PC-9 (cell line): ENCODE data around the gene CKAP2L.

Experiments used
- CTCF ChIP-seq: fragments of 200-600 bp; sonication (generic); conservative IDR thresholded peaks from 2 replicates; pipeline ENCODE4 v1.6.1; 2017; ENCODE audit warnings: mixed run types, antibody characterized with exemption, mild to moderate bottlenecking, moderate library complexity
- EZH2 ChIP-seq: fragments of 200-600 bp; sonication (generic); IDR thresholded peaks from 2 replicates; pipeline ENCODE4 v1.8.0; 2017; ENCODE audit warnings: antibody characterized with exemption, low read depth

GRCh38 chr2:112756207-112756606, 8.2 kb downstream of the CKAP2L start:
- TF ChIP-seq CTCF, result no peak
- no peak for TF ChIP-seq EZH2
